Keratinocyte (primary cell): Measurements from ENCODE around the gene ISX. TPM values are rescaled to one million over a fixed set of nuclear protein-coding genes. Genes with fewer than 3 reads are reported as not detected.

Source experiments
- DNase-seq: peaks from one replicate; pipeline ENCODE4 v3.0.0-alpha.2; 2011; ENCODE audit warnings: low read depth, missing footprints, low spot score
- FAIRE-seq: peaks from 2 replicates; lab custom pipeline; 2011; peaks lifted over from hg19 to GRCh38; lab: Jason Lieb, UNC
- H2AFZ ChIP-seq: 2 replicates; pipeline ENCODE4 v1.6.0; 2012; ENCODE audit warnings: low read length, control low read depth, inconsistent platforms; ENCODE audit not compliant: control insufficient read depth
- H3K27ac ChIP-seq: 2 replicates; pipeline ENCODE4 v1.5.1; 2011; ENCODE audit warnings: low read length; ENCODE audit not compliant: control insufficient read depth, insufficient read depth
- H3K27me3 ChIP-seq: 3 replicates; pipeline ENCODE4 v1.6.0; 2011; ENCODE audit warnings: low read length; ENCODE audit not compliant: control insufficient read depth, insufficient read depth; ENCODE audit errors: extremely low read depth
- H3K36me3 ChIP-seq, 2 experiments: 2 replicates in 1 of 2; 3 replicates in 1 of 2; pipeline ENCODE4 v1.5.1; 2011; ENCODE audit warnings: low read length in 2 of 2, mild to moderate bottlenecking in 1 of 2; ENCODE audit not compliant: control insufficient read depth in 2 of 2, insufficient read depth in 2 of 2; ENCODE audit errors: extremely low read depth in 1 of 2
- H3K4me1 ChIP-seq: 3 replicates; pipeline ENCODE4 v1.5.1; 2011; ENCODE audit warnings: low read length; ENCODE audit not compliant: control insufficient read depth, insufficient read depth; ENCODE audit errors: extremely low read depth
- H3K4me2 ChIP-seq: 3 replicates; pipeline ENCODE4 v1.6.0; 2011; ENCODE audit warnings: low read depth, low read length; ENCODE audit not compliant: control insufficient read depth, insufficient read depth; ENCODE audit errors: extremely low read depth
- H3K4me3 ChIP-seq, 3 experiments: fragments of 200-600 bp in 1 of 3; sonication (generic) in 1 of 3; 2 replicates in 2 of 3; 3 replicates in 1 of 3; pipeline ENCODE4 v1.5.1; 2011 to 2016; ENCODE audit warnings: low read length in 3 of 3, mild to moderate bottlenecking in 3 of 3, control low read depth in 2 of 3, inconsistent platforms in 1 of 3, low read depth in 1 of 3, mixed read lengths in 1 of 3, mixed run types in 1 of 3, moderate library complexity in 1 of 3; ENCODE audit not compliant: control insufficient read depth in 2 of 3, insufficient read depth in 2 of 3; ENCODE audit errors: extremely low read depth in 1 of 3
- H3K79me2 ChIP-seq: 2 replicates; pipeline ENCODE4 v1.6.0; 2012; ENCODE audit warnings: low read length; ENCODE audit not compliant: control insufficient read depth, insufficient read depth
- H3K9ac ChIP-seq: 3 replicates; pipeline ENCODE4 v1.6.0; 2011; ENCODE audit warnings: low read length; ENCODE audit not compliant: control insufficient read depth, insufficient read depth; ENCODE audit errors: extremely low read depth
- H3K9me1 ChIP-seq: 3 replicates; pipeline ENCODE4 v1.6.0; 2011; ENCODE audit warnings: low read length; ENCODE audit not compliant: control insufficient read depth, insufficient read depth; ENCODE audit errors: extremely low read depth
- H3K9me3 ChIP-seq: 2 replicates; pipeline ENCODE4 v1.5.1; 2012; ENCODE audit warnings: low read depth, low read length; ENCODE audit not compliant: control insufficient read depth
- H4K20me1 ChIP-seq: 3 replicates; pipeline ENCODE4 v1.6.0; 2011; ENCODE audit warnings: low read length; ENCODE audit not compliant: control insufficient read depth, insufficient read depth; ENCODE audit errors: extremely low read depth
- EZH2 ChIP-seq: IDR thresholded peaks from one replicate; pipeline ENCODE4 v1.6.1; 2012; ENCODE audit warnings: inconsistent platforms, mild to moderate bottlenecking, low read length, moderate library complexity
- dilution Hi-C: fragments of 300-500 bp; cut with MboI; formaldehyde crosslinking; loops from one replicate; pipeline ENCODE4 v1.7.0; 2020; ENCODE audit warnings: low sequenced_read_pairs; ENCODE audit not compliant: extremely low pct_ligation_motif_present
- polyA plus RNA-seq, 5 experiments: library from polyadenylated mRNA; depleted of rRNA in 3 of 5; stranded (reverse) in 3 of 5; stranded (forward) in 1 of 5; unstranded in 1 of 5; fragments of >200 nt; gene quantifications; 1 replicate in 1 of 5; 2 replicates in 3 of 5; 3 replicates in 1 of 5; pipeline versions ENCODE4 v1.2.1 to v1.2.3, GENCODE V29; 2011 to 2012; ENCODE audit warnings: missing spikeins in 2 of 5, low read depth in 1 of 5, low replicate concordance in 1 of 5
- TF ChIP-seq, protein P1 (sequence below), 3 experiments: IDR thresholded peaks in 1 of 3; conservative IDR thresholded peaks in 1 of 3; optimal IDR thresholded peaks in 1 of 3; 2 replicates in 2 of 3; 3 replicates in 1 of 3; pipeline versions ENCODE3 to v1.5.1; 2011; ENCODE audit warnings: low read length in 3 of 3, mild to moderate bottlenecking in 3 of 3, moderate library complexity in 2 of 3, control low read depth in 1 of 3, inconsistent platforms in 1 of 3; ENCODE audit not compliant: insufficient read depth in 2 of 3; ENCODE audit errors: extremely low read depth in 1 of 3

The ISX gene
- polyA plus RNA-seq, 1 donor (not counting 4 experiments of a cell fraction or from before 2014, with no cell fraction given) = not detected

DNA sequence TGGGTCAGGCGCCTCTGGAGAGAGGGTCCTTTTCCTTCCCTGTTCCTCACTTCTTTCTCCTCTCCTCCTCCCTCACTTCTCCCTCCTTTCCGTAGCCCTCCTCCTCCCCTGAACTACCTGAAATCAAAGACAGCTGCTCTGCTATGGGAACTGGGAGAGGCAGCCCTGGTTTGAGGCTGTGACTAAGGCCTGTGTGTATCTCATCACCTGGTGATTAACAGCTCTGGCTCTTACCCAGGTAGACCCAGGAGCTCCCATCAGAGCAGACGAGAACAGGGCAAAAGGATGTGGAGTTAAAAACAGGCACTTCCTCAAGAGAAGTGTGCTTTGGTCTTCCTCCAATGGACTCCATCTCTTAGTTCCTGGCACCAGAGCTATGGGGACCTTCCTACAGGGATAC lies 5.8 kb downstream of the ISX start:
- peak overlapping the region; percentile 58 for H3K27ac ChIP-seq

GRCh38 chr22:35072925-35073324 lies 7.0 kb downstream of the ISX start:
- no peaks in the 10 kb centered on the region for H3K36me3 ChIP-seq
- H3K79me2 ChIP-seq = no peaks in the 10 kb centered on the region
- no peak overlapping the region for H3K4me3 ChIP-seq
- dilution Hi-C loops = no loop called here
- no peaks in the 10 kb centered on the region for H3K27me3 ChIP-seq
- H3K9ac ChIP-seq = no peak overlapping the region
- H2AFZ ChIP-seq = no peak overlapping the region
- H3K9me3 ChIP-seq = no peaks in the 10 kb centered on the region
- no peak overlapping the region for H3K4me2 ChIP-seq
- no peak for TF ChIP-seq EZH2
- TF ChIP-seq, protein P1, sequence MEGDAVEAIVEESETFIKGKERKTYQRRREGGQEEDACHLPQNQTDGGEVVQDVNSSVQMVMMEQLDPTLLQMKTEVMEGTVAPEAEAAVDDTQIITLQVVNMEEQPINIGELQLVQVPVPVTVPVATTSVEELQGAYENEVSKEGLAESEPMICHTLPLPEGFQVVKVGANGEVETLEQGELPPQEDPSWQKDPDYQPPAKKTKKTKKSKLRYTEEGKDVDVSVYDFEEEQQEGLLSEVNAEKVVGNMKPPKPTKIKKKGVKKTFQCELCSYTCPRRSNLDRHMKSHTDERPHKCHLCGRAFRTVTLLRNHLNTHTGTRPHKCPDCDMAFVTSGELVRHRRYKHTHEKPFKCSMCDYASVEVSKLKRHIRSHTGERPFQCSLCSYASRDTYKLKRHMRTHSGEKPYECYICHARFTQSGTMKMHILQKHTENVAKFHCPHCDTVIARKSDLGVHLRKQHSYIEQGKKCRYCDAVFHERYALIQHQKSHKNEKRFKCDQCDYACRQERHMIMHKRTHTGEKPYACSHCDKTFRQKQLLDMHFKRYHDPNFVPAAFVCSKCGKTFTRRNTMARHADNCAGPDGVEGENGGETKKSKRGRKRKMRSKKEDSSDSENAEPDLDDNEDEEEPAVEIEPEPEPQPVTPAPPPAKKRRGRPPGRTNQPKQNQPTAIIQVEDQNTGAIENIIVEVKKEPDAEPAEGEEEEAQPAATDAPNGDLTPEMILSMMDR (optimal IDR thresholded peaks at IDR 0.05 in 1 of 3, IDR thresholded peaks at IDR 0.05 in 1 of 3, conservative IDR thresholded peaks at IDR 0.05 in 1 of 3; ENCODE audit: extremely low read depth in 1 of 3, insufficient read depth in 2 of 3, low read length in 3 of 3) = no peak
- no peak overlapping the region for H3K27ac ChIP-seq
- DNase-seq (peak; percentile 21), FAIRE-seq (no peak)
- peaks cover 37% of the 10 kb centered on the region for H3K4me1 ChIP-seq
- no peaks in the 10 kb centered on the region for H3K9me1 ChIP-seq
- H4K20me1 ChIP-seq = no peaks in the 10 kb centered on the region

More for the DNA sequence above, 5.8 kb downstream of the ISX start:
- H3K27me3 ChIP-seq = no peaks in the 10 kb centered on the region
- TF ChIP-seq, protein P1 (optimal IDR thresholded peaks at IDR 0.05 in 1 of 3, IDR thresholded peaks at IDR 0.05 in 1 of 3, conservative IDR thresholded peaks at IDR 0.05 in 1 of 3; ENCODE audit: extremely low read depth in 1 of 3, insufficient read depth in 2 of 3, low read length in 3 of 3) = no peak
- no peak for TF ChIP-seq EZH2
- H3K79me2 ChIP-seq = no peaks in the 10 kb centered on the region
- no peaks in the 10 kb centered on the region for H3K36me3 ChIP-seq
- FAIRE-seq = peak; percentile 85
- dilution Hi-C loops = no loop called here
- no peaks in the 10 kb centered on the region for H4K20me1 ChIP-seq
- H3K9me1 ChIP-seq = no peaks in the 10 kb centered on the region
- peak overlapping the region; percentile 49 for H3K4me2 ChIP-seq
- peak; percentile 35 for DNase-seq
- no peaks in the 10 kb centered on the region for H3K9me3 ChIP-seq
- H3K4me3 ChIP-seq = peak overlapping the region in 1 of 3 experiments; percentile 6
- H3K9ac ChIP-seq = no peak overlapping the region
- H2AFZ ChIP-seq = peak overlapping the region; percentile 61
- peaks cover 37% of the 10 kb centered on the region for H3K4me1 ChIP-seq
